ENCODE results near the gene RHBDD1. TPM values are rescaled to one million over a fixed set of nuclear protein-coding genes. Genes with fewer than 3 reads are reported as not detected.

The RHBDD1 gene
- total and polyA plus RNA-seq, 2 experiments from 2014 or later: 20.1 to 20.9 TPM

DNA sequence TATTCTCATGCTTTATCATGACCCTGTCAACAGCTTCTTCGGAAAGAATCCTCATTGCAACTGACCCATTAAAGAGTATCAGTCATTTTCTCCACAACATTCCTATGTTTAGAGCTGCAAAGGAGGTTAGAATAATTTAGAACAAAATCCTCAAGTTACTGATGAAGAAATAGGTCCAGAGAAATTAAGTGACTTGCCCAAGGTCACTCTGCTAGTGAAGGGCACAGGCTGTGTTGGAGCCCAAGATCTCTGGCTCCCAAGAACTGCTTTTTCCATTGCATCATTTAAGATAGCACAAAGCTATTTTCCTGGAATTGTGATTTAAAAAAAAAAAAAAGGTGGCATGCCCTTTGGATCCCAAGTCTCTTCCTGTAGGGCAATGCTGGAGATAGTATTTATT is 45.8 kb upstream of the RHBDD1 start:
- H3K4me2 ChIP-seq: peak overlapping the region; percentile 83
- peaks cover 3% of the 10 kb centered on the region for H4K20me1 ChIP-seq (ENCODE audit: insufficient read depth, poor library complexity, severe bottlenecking)
- H3K9me2 ChIP-seq (replicated peaks; ENCODE audit: insufficient read depth): no peaks in the 10 kb centered on the region
- H3K36me3 ChIP-seq (replicated peaks; ENCODE audit: insufficient read depth, low read depth): peaks cover 2% of the 10 kb centered on the region
- no peak overlapping the region for H3K4me3 ChIP-seq
- DNase-seq (ENCODE audit: low spot score): no peak
- peak overlapping the region; percentile 87 for H3K27ac ChIP-seq
- no peaks in the 10 kb centered on the region for H3K9me3 ChIP-seq (ENCODE audit: low read depth)
- peaks cover 91% of the 10 kb centered on the region for H3K79me2 ChIP-seq
- H2AFZ ChIP-seq: no peak overlapping the region
- H3K27me3 ChIP-seq: no peaks in the 10 kb centered on the region
- TF ChIP-seq EZH2 (IDR thresholded peaks at IDR 0.05; ENCODE audit: borderline replicate concordance): no peak
- TF ChIP-seq, protein P1, sequence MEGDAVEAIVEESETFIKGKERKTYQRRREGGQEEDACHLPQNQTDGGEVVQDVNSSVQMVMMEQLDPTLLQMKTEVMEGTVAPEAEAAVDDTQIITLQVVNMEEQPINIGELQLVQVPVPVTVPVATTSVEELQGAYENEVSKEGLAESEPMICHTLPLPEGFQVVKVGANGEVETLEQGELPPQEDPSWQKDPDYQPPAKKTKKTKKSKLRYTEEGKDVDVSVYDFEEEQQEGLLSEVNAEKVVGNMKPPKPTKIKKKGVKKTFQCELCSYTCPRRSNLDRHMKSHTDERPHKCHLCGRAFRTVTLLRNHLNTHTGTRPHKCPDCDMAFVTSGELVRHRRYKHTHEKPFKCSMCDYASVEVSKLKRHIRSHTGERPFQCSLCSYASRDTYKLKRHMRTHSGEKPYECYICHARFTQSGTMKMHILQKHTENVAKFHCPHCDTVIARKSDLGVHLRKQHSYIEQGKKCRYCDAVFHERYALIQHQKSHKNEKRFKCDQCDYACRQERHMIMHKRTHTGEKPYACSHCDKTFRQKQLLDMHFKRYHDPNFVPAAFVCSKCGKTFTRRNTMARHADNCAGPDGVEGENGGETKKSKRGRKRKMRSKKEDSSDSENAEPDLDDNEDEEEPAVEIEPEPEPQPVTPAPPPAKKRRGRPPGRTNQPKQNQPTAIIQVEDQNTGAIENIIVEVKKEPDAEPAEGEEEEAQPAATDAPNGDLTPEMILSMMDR (IDR thresholded peaks at IDR 0.05; ENCODE audit: poor library complexity): no peak
- no peak for TF ChIP-seq EZH2phosphoT487 (IDR thresholded peaks at IDR 0.05; ENCODE audit: low read depth, severe bottlenecking, unreplicated experiment)
- peaks cover 17% of the 10 kb centered on the region for H3K4me1 ChIP-seq (ENCODE audit: insufficient read depth)
- WGBS (ENCODE audit: low lambda C conversion rate, missing lambda C conversion rate): 67% methylated on average over 1 of the region's 1 CpG

DNA sequence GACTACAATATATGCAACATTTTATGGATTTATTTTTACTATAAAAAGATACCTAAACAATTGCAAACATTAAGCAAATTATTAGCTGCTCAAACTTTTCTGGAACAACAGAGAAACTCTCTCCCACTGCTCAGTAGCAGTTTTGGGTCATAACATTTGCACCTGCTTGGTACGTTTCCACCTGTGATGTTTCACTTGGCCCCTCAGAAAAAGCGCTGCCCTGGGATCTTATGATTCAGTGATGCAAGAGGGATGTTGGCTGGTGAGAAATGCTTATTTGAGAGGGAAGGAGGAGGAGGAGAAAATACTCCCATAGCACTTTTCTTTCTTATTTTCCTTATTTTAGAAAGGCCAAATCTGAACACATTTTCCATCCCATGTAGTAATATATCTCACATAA is 45.4 kb upstream of the RHBDD1 start:
- TF ChIP-seq, protein P1 (IDR thresholded peaks at IDR 0.05; ENCODE audit: poor library complexity): no peak
- no peak for TF ChIP-seq EZH2phosphoT487 (IDR thresholded peaks at IDR 0.05; ENCODE audit: low read depth, severe bottlenecking, unreplicated experiment)
- no peak for TF ChIP-seq EZH2 (IDR thresholded peaks at IDR 0.05; ENCODE audit: borderline replicate concordance)
- no peaks in the 10 kb centered on the region for H3K9me3 ChIP-seq (ENCODE audit: low read depth)
- 91% methylated on average over 2 of the region's 2 CpGs for WGBS (ENCODE audit: low lambda C conversion rate, missing lambda C conversion rate)
- peak overlapping the region; percentile 18 for H3K4me3 ChIP-seq
- peaks cover 92% of the 10 kb centered on the region for H3K79me2 ChIP-seq
- no peaks in the 10 kb centered on the region for H3K36me3 ChIP-seq (replicated peaks; ENCODE audit: insufficient read depth, low read depth)
- peaks cover 21% of the 10 kb centered on the region for H3K4me1 ChIP-seq (ENCODE audit: insufficient read depth)
- H3K27me3 ChIP-seq: no peaks in the 10 kb centered on the region
- H4K20me1 ChIP-seq (ENCODE audit: insufficient read depth, poor library complexity, severe bottlenecking): peaks cover 4% of the 10 kb centered on the region
- peak overlapping the region; percentile 83 for H3K4me2 ChIP-seq
- peak overlapping the region; percentile 87 for H3K27ac ChIP-seq
- H2AFZ ChIP-seq: no peak overlapping the region
- DNase-seq (ENCODE audit: low spot score): peak; percentile 32
- no peaks in the 10 kb centered on the region for H3K9me2 ChIP-seq (replicated peaks; ENCODE audit: insufficient read depth)

DNA sequence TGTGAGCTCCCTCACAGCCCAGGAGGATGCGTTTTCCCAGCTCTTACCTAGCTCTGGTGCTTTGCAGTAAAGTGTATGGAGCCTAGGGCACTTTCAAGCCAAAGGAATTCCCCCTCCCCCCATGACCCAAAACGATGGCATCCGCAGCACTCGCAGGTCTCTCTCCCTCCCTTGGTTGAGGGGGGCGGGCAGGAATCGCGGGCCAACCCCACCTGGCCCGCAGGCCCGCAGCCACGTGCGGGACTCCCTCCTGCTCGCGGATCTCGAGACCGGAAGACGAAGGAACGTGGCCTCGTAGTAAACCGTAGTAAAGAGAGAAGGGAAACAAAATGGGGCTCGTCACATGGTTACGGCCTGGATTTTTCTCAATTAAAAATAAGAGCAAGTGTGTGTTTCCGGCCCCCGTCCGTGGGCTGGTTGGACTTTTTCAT is 44.8 kb upstream of the RHBDD1 start:
- peaks cover 10% of the 10 kb centered on the region for H4K20me1 ChIP-seq (ENCODE audit: insufficient read depth, poor library complexity, severe bottlenecking)
- TF ChIP-seq EZH2phosphoT487 (IDR thresholded peaks at IDR 0.05; ENCODE audit: low read depth, severe bottlenecking, unreplicated experiment) (no peak), EZH2 (IDR thresholded peaks at IDR 0.05; ENCODE audit: borderline replicate concordance) (no peak)
- TF ChIP-seq, protein P1 (IDR thresholded peaks at IDR 0.05; ENCODE audit: poor library complexity): no peak
- H3K27ac ChIP-seq: peak overlapping the region; percentile 87
- peak overlapping the region; percentile 18 for H3K4me3 ChIP-seq
- no peaks in the 10 kb centered on the region for H3K9me3 ChIP-seq (ENCODE audit: low read depth)
- WGBS (ENCODE audit: low lambda C conversion rate, missing lambda C conversion rate): 7% methylated on average over 24 of the region's 24 CpGs
- H3K36me3 ChIP-seq (replicated peaks; ENCODE audit: insufficient read depth, low read depth): no peaks in the 10 kb centered on the region
- H3K4me2 ChIP-seq: peak overlapping the region; percentile 83
- H2AFZ ChIP-seq: peak overlapping the region; percentile 23
- peaks cover 94% of the 10 kb centered on the region for H3K79me2 ChIP-seq
- peak; percentile 74 for DNase-seq (ENCODE audit: low spot score)
- no peaks in the 10 kb centered on the region for H3K9me2 ChIP-seq (replicated peaks; ENCODE audit: insufficient read depth)
- no peaks in the 10 kb centered on the region for H3K27me3 ChIP-seq
- H3K4me1 ChIP-seq (ENCODE audit: insufficient read depth): peaks cover 27% of the 10 kb centered on the region

Data from hepatocyte (in vitro differentiated cells).